RWPE1 (cell line): ENCODE measurements around the gene LRIG3.
"Not testable (repeated sequence)": the region's sequence is repeated elsewhere in the genome, so short reads cannot be mapped to it uniquely, and the experiment has no call there.

Experiments used
- CTCF ChIA-PET: fragments of 350-600 bp; sonication (Branson Sonifier 250); formaldehyde crosslinking; extraction: SDS; loops from one replicate; lab custom pipeline; 2021; lab: Yijun Ruan, JAX
- POLR2A ChIA-PET: fragments of 400-600 bp; formaldehyde crosslinking; extraction: SDS; loops from one replicate; lab custom pipeline; 2020; ENCODE audit warnings: antibody characterized with exemption; ENCODE audit not compliant: low non-redundant PET; lab: Yijun Ruan, JAX
- DNase-seq: peaks from one replicate; pipeline ENCODE4 v3.0.0; 2012; ENCODE audit warnings: low spot score
- H3K27ac ChIP-seq: fragments of 450-650 bp; 2 replicates; pipeline ENCODE4 v1.5.1; 2017
- CTCF ChIP-seq: fragments of 450-650 bp; conservative IDR thresholded peaks from 2 replicates; pipeline ENCODE4 v1.5.1; 2017; ENCODE audit warnings: low read depth, mild to moderate bottlenecking

The LRIG3 gene

GRCh38 chr12:58860788-58861240 lies 59.5 kb downstream of the LRIG3 start:
- ChIA-PET CTCF (interaction anchor here (1.0 kb wide), 1 partner anchor 320 kb away, joined by 3 read pairs; no protein-coding TSS in a partner anchor), POLR2A (no interaction called here)
- peak overlapping the region; percentile 31; the same call in 1 of the 2 replicates for H3K27ac ChIP-seq
- DNase-seq = no peak
- no peak for TF ChIP-seq CTCF

GRCh38 chr12:58860056-58860787 lies 60.1 kb downstream of the LRIG3 start:
- peak overlapping the region; percentile 31; the same call in 1 of the 2 replicates for H3K27ac ChIP-seq
- no peak for TF ChIP-seq CTCF
- ChIA-PET CTCF (interaction anchor here (1.0 kb wide), 1 partner anchor 319 kb away, joined by 3 read pairs; no protein-coding TSS in a partner anchor), POLR2A (no interaction called here)
- DNase-seq = no peak

GRCh38 chr12:58858030-58858429 lies 62.3 kb downstream of the LRIG3 start:
- CTCF ChIA-PET = interaction anchor here (0.7 kb wide), 1 partner anchor 370 kb away, joined by 3 read pairs; no protein-coding TSS in a partner anchor
- no peak for DNase-seq
- POLR2A ChIA-PET = no interaction called here
- no peak for TF ChIP-seq CTCF
- H3K27ac ChIP-seq = no peak overlapping the region

GRCh38 chr12:58857206-58857605 lies 63.1 kb downstream of the LRIG3 start:
- H3K27ac ChIP-seq, DNase-seq, CTCF ChIA-PET, POLR2A ChIA-PET: not testable (repeated sequence)

- CTCF ChIA-PET, DNase-seq, POLR2A ChIA-PET, H3K27ac ChIP-seq: not testable (repeated sequence)
Observed at GRCh38 chr12:58855630-58856029, 64.7 kb downstream of the LRIG3 start.

GRCh38 chr12:58850826-58851225 lies 69.5 kb downstream of the LRIG3 start:
- ChIA-PET POLR2A (no interaction called here), CTCF (no interaction called here)
- TF ChIP-seq CTCF = no peak
- DNase-seq = no peak
- no peak overlapping the region for H3K27ac ChIP-seq

GRCh38 chr12:58847901-58848600 lies 72.3 kb downstream of the LRIG3 start:
- ChIA-PET CTCF (interaction anchor here (0.9 kb wide), 1 partner anchor 307 kb away, joined by 4 read pairs; no protein-coding TSS in a partner anchor), POLR2A (no interaction called here)
- DNase-seq = peak; percentile 55
- TF ChIP-seq CTCF = no peak
- H3K27ac ChIP-seq = no peak overlapping the region
